IPS-18a (cell line): ENCODE data around the gene UAP1L1.

Experiments
- H3K27ac ChIP-seq: one replicate; pipeline ENCODE4 v1.5.1; 2013; ENCODE audit warnings: low read length
- H3K27me3 ChIP-seq: one replicate; pipeline ENCODE4 v1.6.1; 2013; ENCODE audit warnings: mild to moderate bottlenecking, low read length; ENCODE audit not compliant: control insufficient read depth, insufficient read depth
- H3K36me3 ChIP-seq: one replicate; pipeline ENCODE4 v1.6.1; 2013; ENCODE audit warnings: low read depth, low read length; ENCODE audit not compliant: control insufficient read depth
- H3K4me1 ChIP-seq: one replicate; pipeline ENCODE4 v1.6.1; 2013; ENCODE audit warnings: low read depth, low read length; ENCODE audit not compliant: control insufficient read depth
- H3K4me3 ChIP-seq: one replicate; pipeline ENCODE4 v1.5.1; 2013; ENCODE audit warnings: low read length
- H3K9ac ChIP-seq: one replicate; pipeline ENCODE4 v1.6.1; 2013; ENCODE audit warnings: mild to moderate bottlenecking, low read length, moderate library complexity
- H3K9me3 ChIP-seq: one replicate; pipeline ENCODE4 v1.6.1; 2013; ENCODE audit warnings: low read depth, low read length; ENCODE audit not compliant: control insufficient read depth

The UAP1L1 gene

DNA sequence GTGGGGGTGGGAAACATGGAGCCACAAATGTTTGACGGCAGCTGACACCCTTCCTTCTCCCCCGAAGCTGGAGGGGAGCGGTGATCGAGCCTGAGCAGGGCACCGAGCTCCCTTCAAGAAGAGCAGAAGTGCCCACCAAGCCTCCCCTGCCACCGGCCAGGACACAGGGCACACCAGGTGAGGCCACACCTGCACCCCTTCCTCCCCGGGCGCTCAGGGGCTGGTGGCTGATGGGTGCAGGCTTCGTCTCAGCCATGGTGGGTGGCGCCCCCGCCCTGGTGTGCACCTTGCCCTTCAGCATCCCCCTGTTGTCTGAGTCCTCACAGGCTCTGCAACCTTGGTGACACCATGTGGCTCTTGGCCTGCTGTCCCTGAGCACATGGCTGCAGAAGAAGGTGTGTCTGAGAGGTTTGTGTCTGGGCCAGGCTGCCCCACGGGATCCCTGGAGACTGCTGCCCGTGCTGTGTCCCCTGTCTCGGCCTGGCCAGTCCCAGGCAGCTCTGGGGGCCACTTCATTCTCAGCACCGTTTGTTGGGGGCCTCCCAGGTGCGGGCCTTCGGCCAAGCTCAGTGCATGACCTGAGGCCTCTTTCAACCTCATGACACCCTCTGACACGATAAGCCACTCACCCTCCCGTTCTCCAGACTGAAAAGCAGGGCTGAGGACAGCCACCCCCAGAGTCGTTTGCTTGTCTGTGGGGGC, 20.6 kb downstream of the UAP1L1 start:
- Histone ChIP-seq H3K27me3 (no peaks in the 10 kb centered on the region), H3K4me3 (no peak overlapping the region), H3K27ac (no peak overlapping the region), H3K4me1 (no peaks in the 10 kb centered on the region), H3K9me3 (no peaks in the 10 kb centered on the region), H3K9ac (no peak overlapping the region), H3K36me3 (peaks cover 31% of the 10 kb centered on the region)

DNA sequence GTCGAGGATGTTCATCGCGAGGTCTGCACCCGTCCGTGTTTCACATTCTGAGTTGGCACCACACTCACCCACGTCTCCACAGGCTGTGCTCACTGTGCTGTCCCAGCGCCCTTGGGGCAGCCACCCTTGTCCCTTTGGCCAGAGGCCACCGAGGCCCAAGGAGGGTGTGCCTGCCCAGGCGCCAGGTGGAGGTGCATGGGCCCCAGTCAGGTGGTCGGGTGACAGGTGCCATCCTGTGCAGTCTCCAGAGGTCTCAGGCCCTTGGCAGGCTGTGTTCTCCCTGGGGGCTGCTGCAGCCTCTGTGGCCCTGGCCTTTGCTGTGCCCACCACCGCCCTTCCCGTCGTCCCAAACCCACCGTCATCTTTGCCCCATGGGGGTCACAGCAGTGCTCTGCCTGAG, 21.9 kb downstream of the UAP1L1 start:
- Histone ChIP-seq H3K4me1 (no peaks in the 10 kb centered on the region), H3K4me3 (no peak overlapping the region), H3K9ac (no peak overlapping the region), H3K9me3 (no peaks in the 10 kb centered on the region), H3K36me3 (peaks cover 42% of the 10 kb centered on the region), H3K27ac (no peak overlapping the region), H3K27me3 (no peaks in the 10 kb centered on the region)

DNA sequence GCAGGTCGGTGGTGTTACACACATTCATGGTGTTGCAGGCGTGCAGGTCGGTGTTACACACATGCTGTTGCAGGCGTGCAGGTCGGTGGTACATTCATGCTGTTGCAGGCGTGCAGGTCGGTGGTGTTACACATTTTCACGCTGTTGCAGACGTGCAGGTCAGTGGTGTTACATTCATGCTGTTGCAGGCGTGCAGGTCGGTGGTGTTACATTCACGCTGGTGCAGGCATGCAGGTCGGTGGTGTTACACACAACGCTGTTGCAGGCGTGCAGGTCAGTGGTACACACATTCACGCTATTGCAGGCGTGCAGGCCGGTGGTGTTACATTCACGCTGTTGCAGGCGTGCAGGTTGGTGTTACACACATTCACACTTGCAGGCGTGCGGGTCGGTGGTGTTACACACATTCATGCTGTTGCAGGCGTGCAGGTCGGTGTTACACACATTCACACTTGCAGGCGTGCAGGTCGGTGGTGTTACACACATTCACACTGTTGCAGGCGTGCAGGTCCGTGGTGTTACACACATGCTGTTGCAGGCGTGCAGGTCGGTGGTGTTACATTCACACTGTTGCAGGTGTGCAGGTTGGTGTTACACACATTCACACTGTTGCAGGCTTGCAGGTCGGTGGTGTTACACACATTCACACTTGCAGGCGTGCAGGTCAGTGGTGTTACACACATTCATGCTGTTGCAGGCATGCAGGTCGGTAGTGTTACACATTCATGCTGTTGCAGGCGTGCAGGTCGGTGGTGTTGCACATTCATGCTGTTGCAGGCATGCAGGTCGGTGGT, 26.1 kb downstream of the UAP1L1 start:
- no peak overlapping the region for H3K27ac ChIP-seq
- no peaks in the 10 kb centered on the region for H3K27me3 ChIP-seq
- no peak overlapping the region for H3K4me3 ChIP-seq
- no peaks in the 10 kb centered on the region for H3K4me1 ChIP-seq
- H3K36me3 ChIP-seq, result peaks cover 29% of the 10 kb centered on the region
- H3K9ac ChIP-seq, result no peak overlapping the region
- H3K9me3 ChIP-seq, result no peaks in the 10 kb centered on the region

DNA sequence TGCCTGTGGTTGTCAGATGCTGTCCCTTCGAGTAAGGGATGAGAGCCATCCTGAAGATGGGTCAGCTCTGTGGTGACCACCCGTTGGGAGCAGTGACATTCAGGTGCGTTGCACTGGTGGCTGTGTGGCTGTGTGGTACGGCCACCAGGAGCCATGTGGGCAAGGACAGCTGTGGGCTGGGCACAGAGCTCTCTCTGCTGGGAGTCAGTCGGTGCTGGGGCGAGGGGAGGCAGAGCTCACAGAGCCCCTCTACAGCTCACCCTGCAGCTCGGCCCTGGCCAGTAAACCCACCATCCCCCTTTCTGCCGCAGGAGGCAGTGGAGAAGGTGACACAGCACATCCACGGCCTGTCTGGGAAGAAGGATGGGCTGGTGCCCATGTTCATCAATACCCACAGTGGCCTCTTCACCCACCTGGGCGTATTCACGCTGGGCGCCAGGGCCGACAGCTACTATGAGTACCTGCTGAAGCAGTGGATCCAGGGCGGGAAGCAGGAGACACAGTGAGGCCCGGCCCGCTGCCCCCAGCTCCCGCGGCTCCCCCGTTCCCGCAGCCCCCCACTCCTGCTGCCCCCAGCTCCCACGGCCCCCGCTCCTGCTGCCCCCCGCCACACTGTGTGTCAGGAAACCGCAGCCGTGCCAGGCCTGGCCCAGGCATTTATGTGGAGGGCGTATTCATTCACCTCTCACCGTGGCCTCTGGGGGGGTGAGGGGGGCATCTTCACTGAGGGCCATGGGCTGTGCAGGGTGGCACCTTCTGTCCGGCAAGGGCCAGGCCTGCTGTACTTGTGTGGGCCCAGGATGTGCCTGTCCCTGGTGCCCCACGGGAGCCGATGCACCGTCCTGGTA, 28.7 kb downstream of the UAP1L1 start:
- H3K36me3 ChIP-seq, result peaks cover 28% of the 10 kb centered on the region

DNA sequence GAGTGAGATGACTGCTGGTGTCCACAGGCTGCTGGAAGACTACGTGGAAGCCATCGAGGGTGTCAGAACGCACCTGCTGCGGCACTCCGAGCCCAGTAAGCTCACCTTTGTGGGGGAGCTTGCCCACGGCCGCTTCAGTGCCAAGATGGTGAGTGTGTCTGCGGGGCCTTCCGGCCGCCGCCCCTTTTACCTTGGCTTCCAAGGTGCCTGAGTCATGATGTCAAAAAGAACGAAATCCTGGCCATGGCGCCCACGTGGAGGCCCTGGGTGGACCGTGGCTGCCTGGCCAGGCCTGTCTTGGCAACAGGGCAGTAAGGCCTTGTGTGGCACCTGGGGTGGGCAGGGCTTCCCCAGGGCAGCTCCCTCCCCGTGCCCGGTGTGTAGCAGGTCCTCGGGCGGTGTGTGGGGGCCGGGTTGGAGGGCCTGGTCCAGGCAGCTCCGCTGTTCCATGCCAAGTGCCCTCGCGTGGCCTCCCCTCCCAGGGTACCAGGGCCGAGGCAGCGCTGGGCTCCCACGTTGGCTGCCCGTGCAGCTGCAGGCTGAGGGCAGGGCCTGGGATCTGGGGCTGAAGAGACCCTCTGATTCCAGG, 29.4 kb downstream of the UAP1L1 start:
- Histone ChIP-seq H3K9ac (no peak overlapping the region), H3K4me1 (no peaks in the 10 kb centered on the region), H3K27me3 (no peaks in the 10 kb centered on the region), H3K27ac (no peak overlapping the region), H3K36me3 (peaks cover 22% of the 10 kb centered on the region), H3K4me3 (no peak overlapping the region), H3K9me3 (no peaks in the 10 kb centered on the region)

More for the DNA sequence above, 28.7 kb downstream of the UAP1L1 start:
- Histone ChIP-seq H3K9ac (no peak overlapping the region), H3K27ac (no peak overlapping the region), H3K4me1 (no peaks in the 10 kb centered on the region), H3K4me3 (no peak overlapping the region), H3K27me3 (no peaks in the 10 kb centered on the region), H3K9me3 (no peaks in the 10 kb centered on the region)

- no peak overlapping the region for H3K27ac ChIP-seq
- H3K27me3 ChIP-seq, result no peaks in the 10 kb centered on the region
- H3K4me1 ChIP-seq, result no peaks in the 10 kb centered on the region
- H3K9ac ChIP-seq, result no peak overlapping the region
- H3K9me3 ChIP-seq, result no peaks in the 10 kb centered on the region
- peaks cover 16% of the 10 kb centered on the region for H3K36me3 ChIP-seq
- H3K4me3 ChIP-seq, result no peak overlapping the region
Observed at GRCh38 chr9:137107312-137107921, 30.1 kb downstream of the UAP1L1 start.

GRCh38 chr9:137107982-137108381, 30.7 kb downstream of the UAP1L1 start:
- Histone ChIP-seq H3K9me3 (no peaks in the 10 kb centered on the region), H3K4me1 (no peaks in the 10 kb centered on the region), H3K27me3 (no peaks in the 10 kb centered on the region), H3K4me3 (no peak overlapping the region), H3K36me3 (peaks cover 10% of the 10 kb centered on the region), H3K27ac (no peak overlapping the region), H3K9ac (no peak overlapping the region)

GRCh38 chr9:137108608-137109249, 31.4 kb downstream of the UAP1L1 start:
- no peak overlapping the region for H3K9ac ChIP-seq
- H3K27me3 ChIP-seq, result no peaks in the 10 kb centered on the region
- peaks cover 2% of the 10 kb centered on the region for H3K36me3 ChIP-seq
- no peaks in the 10 kb centered on the region for H3K9me3 ChIP-seq
- no peak overlapping the region for H3K27ac ChIP-seq
- no peaks in the 10 kb centered on the region for H3K4me1 ChIP-seq
- no peak overlapping the region for H3K4me3 ChIP-seq

DNA sequence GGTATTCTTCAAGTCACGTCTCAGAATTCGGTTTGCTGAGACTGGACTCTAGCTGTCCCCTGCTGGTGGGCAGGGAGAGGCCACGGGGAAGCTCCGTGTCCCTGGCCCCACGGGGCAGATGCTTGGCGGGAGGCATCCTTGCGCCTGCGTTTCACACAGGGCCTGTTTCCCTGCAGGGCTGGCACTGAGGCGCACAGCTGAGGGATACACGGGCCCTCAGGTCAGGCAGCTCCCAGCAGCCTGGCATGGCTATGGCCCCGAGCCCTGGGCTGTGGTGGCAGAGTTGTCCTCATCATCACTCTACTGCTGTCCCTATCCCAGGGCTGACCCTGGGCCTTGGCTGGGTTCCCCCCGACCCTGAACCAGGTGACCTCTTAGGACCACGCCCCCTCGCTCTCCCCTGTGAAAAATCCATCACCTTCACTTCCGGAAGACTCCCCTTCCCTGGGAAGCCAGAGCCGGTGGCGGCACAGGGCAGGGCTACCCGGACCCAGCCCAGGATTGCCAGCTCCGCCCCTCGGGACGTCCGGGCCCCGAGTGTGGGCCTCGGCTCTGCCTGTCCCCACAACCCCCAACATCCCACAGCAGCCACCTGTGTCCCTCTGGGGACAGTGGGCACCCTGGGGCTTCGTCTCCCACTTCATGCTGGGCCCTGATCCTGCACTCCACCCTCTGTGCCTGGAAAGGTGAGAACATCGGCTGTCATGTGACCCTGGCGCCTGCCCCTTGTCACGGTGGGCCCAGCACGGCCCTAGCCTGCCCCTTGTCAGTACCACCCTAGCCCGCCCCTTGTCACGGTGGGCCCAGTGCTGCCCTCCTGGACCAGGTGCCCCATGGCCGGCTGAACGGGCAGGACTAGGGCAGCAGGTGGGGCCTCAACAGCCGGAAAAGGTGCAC, 32.2 kb downstream of the UAP1L1 start:
- peaks cover 4% of the 10 kb centered on the region for H3K27me3 ChIP-seq
- H3K9ac ChIP-seq, result no peak overlapping the region
- no peak overlapping the region for H3K4me3 ChIP-seq
- no peaks in the 10 kb centered on the region for H3K4me1 ChIP-seq
- H3K36me3 ChIP-seq, result no peaks in the 10 kb centered on the region
- no peaks in the 10 kb centered on the region for H3K9me3 ChIP-seq
- no peak overlapping the region for H3K27ac ChIP-seq
